Vagina (tissue), 2 donors: ENCODE measurements around the gene SLC28A1. TPM values are rescaled to one million over a fixed set of nuclear protein-coding genes. Genes with fewer than 3 reads are reported as not detected.

Experiments used
- DNase-seq, 2 donors: peaks; one replicate each; pipeline ENCODE4 v3.0.0-alpha.2; 2017; ENCODE audit errors: extremely low spot score in 2 of 2
- H3K27ac ChIP-seq: fragments of 200-600 bp; sonication (generic); one replicate; pipeline ENCODE4 v1.5.1; 2019
- H3K27me3 ChIP-seq: fragments of 200-600 bp; sonication (generic); one replicate; pipeline ENCODE4 v1.5.1; 2019
- H3K36me3 ChIP-seq, 2 donors: fragments of 200-600 bp; sonication (generic); one replicate each; pipeline ENCODE4 v1.5.1; 2017 to 2019
- H3K4me1 ChIP-seq: fragments of 200-600 bp; sonication (generic); one replicate; pipeline ENCODE4 v1.5.1; 2019
- H3K4me3 ChIP-seq, 2 donors: fragments of 200-600 bp; sonication (generic); 1 replicate in 1 of 2; 2 replicates in 1 of 2; pipeline ENCODE4 v1.5.1; 2016 to 2019
- H3K9me3 ChIP-seq: fragments of 200-600 bp; sonication (generic); one replicate; pipeline ENCODE4 v1.5.1; 2019
- POLR2A ChIP-seq, 2 donors: fragments of 450-650 bp; IDR thresholded peaks; one replicate each; pipeline ENCODE4 v1.6.1; 2017; ENCODE audit warnings: antibody characterized with exemption in 2 of 2, mild to moderate bottlenecking in 2 of 2, moderate library complexity in 2 of 2
- POLR2AphosphoS5 ChIP-seq, 2 donors: sonication (generic); formaldehyde crosslinking; IDR thresholded peaks; one replicate each; pipeline ENCODE4 v1.9.0; 2017; ENCODE audit warnings: antibody characterized with exemption in 2 of 2, mild to moderate bottlenecking in 2 of 2, low read depth in 1 of 2; ENCODE audit not compliant: insufficient read depth in 1 of 2
- intact Hi-C: fragments of 100-400 bp; cut with DNase I; formaldehyde crosslinking; loops from one replicate; pipeline ENCODE4 v1.15.1; 2023
- small RNA-seq: library from RNA; depleted of rRNA; stranded (forward); fragments of <200 nt; gene quantifications from one replicate; pipeline ENCODE3, GENCODE V24; 2016
- total RNA-seq: library from RNA; depleted of rRNA; stranded (reverse); fragments of >200 nt; gene quantifications from one replicate; pipeline ENCODE4 v1.2.3, GENCODE V29; 2016
- TF ChIP-seq, protein P1 (sequence below), 3 experiments: fragments of 450-650 bp in 2 of 3; fragments of 200-600 bp in 1 of 3; sonication (generic) in 1 of 3; IDR thresholded peaks; one replicate each; pipeline ENCODE4 v1.5.1; 2017 to 2019; ENCODE audit warnings: antibody characterized with exemption in 3 of 3, mild to moderate bottlenecking in 2 of 3, moderate library complexity in 2 of 3

The SLC28A1 gene
- total RNA-seq, 1 donor from 2014 or later, result not detected

- Histone ChIP-seq H3K36me3 (no peaks in the 10 kb centered on the region), H3K27ac (no peak overlapping the region), H3K4me3 (no peak overlapping the region), H3K4me1 (peaks cover 48% of the 10 kb centered on the region), H3K27me3 (no peaks in the 10 kb centered on the region), H3K9me3 (no peaks in the 10 kb centered on the region)
- intact Hi-C loops, result no loop called here
- DNase-seq, result no peak
- no peak for TF ChIP-seq POLR2A (IDR thresholded peaks at IDR 0.05)
- TF ChIP-seq POLR2AphosphoS5 (IDR thresholded peaks at IDR 0.05; ENCODE audit: insufficient read depth in 1 of 2, low read depth in 1 of 2), result no peak
- TF ChIP-seq, protein P1, sequence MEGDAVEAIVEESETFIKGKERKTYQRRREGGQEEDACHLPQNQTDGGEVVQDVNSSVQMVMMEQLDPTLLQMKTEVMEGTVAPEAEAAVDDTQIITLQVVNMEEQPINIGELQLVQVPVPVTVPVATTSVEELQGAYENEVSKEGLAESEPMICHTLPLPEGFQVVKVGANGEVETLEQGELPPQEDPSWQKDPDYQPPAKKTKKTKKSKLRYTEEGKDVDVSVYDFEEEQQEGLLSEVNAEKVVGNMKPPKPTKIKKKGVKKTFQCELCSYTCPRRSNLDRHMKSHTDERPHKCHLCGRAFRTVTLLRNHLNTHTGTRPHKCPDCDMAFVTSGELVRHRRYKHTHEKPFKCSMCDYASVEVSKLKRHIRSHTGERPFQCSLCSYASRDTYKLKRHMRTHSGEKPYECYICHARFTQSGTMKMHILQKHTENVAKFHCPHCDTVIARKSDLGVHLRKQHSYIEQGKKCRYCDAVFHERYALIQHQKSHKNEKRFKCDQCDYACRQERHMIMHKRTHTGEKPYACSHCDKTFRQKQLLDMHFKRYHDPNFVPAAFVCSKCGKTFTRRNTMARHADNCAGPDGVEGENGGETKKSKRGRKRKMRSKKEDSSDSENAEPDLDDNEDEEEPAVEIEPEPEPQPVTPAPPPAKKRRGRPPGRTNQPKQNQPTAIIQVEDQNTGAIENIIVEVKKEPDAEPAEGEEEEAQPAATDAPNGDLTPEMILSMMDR (IDR thresholded peaks at IDR 0.05), result no peak
Measured at GRCh38 chr15:84991014-84991712, 106.7 kb downstream of the SLC28A1 start.

- H3K27me3 ChIP-seq, result no peaks in the 10 kb centered on the region
- intact Hi-C loops, result no loop called here
- no peak overlapping the region for H3K4me3 ChIP-seq
- peak in 1 of 2 donors; percentile 49 for TF ChIP-seq POLR2AphosphoS5 (IDR thresholded peaks at IDR 0.05; ENCODE audit: insufficient read depth in 1 of 2, low read depth in 1 of 2)
- TF ChIP-seq, protein P1 (IDR thresholded peaks at IDR 0.05), result no peak
- H3K4me1 ChIP-seq, result peaks cover 41% of the 10 kb centered on the region
- no peak for DNase-seq
- H3K36me3 ChIP-seq, result no peaks in the 10 kb centered on the region
- H3K9me3 ChIP-seq, result no peaks in the 10 kb centered on the region
- no peak overlapping the region for H3K27ac ChIP-seq
Measured at GRCh38 chr15:84992157-84992944, 107.9 kb downstream of the SLC28A1 start.

Small RNA genes lying within 50 kb of the gene (small RNA-seq; reads per million reads assigned to genes)
- not detected for gene RF00402
- gene RNU6-339P, result not detected
- gene RNU6-796P, result not detected

Other genes starting within 250 kb of the SLC28A1 start
- gene WDR73, start 230.4 kb upstream of the SLC28A1 start, total RNA-seq, result 24.1 TPM
- gene NMB, start 226.5 kb upstream of the SLC28A1 start, total RNA-seq, result 12.3 TPM
- gene SEC11A, start 168.5 kb upstream of the SLC28A1 start, total RNA-seq, result 99.2 TPM
- 21.6 TPM for gene ZNF592, start 136.1 kb upstream of the SLC28A1 start, total RNA-seq
- gene ALPK3, start 67.3 kb upstream of the SLC28A1 start, total RNA-seq, result 2.5 TPM
- gene PDE8A, start 97.2 kb downstream of the SLC28A1 start, total RNA-seq, result 33.9 TPM